ENCODE results near the gene ANXA6. TPM values are rescaled to one million over a fixed set of nuclear protein-coding genes. Genes with fewer than 3 reads are reported as not detected.

The ANXA6 gene
- total RNA-seq, 1 experiment from 2014 or later, result 331 TPM

DNA sequence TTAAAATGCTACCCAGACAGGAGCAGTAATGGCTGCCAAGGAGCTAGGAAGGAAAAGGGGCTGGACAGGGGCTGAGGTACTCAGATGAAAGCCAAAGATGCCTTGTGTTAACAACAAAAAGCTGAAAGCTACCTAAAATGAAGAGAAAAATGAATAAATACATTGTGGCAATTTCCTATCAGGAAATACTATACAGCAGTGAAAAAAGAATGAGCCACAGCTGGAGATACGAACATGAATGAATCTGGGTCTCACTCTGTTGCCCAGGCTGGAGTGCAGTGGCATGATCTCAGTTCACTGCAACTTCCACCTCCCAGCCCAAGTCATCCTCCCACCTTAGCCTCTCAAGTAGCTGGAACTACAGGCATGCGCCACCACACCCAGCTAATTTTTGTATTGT, 83.0 kb downstream of the ANXA6 start:
- no peaks in the 10 kb centered on the region for H3K27me3 ChIP-seq
- H3K9me3 ChIP-seq, result 0 out of 2 replicates have a peak, but pooled peaks cover 3% of the 10 kb centered on the region
- H3K4me3 ChIP-seq, result no peak overlapping the region
- peaks cover 29% of the 10 kb centered on the region for H3K36me3 ChIP-seq
- no peak for DNase-seq

GRCh38 chr5:151073280-151073679, 84.3 kb downstream of the ANXA6 start:
- H3K36me3 ChIP-seq, result peaks cover 26% of the 10 kb centered on the region
- no peak for DNase-seq

GRCh38 chr5:151072630-151073025, 85.0 kb downstream of the ANXA6 start:
- 0 out of 2 replicates have a peak, but pooled peaks cover 3% of the 10 kb centered on the region for H3K9me3 ChIP-seq
- H3K36me3 ChIP-seq, result peaks cover 26% of the 10 kb centered on the region
- no peak overlapping the region for H3K4me3 ChIP-seq
- H3K27me3 ChIP-seq, result no peaks in the 10 kb centered on the region
- no peak for DNase-seq

More at GRCh38 chr5:151073280-151073679, 84.3 kb downstream of the ANXA6 start:
- Histone ChIP-seq H3K27me3 (no peaks in the 10 kb centered on the region), H3K4me3 (no peak overlapping the region), H3K9me3 (0 out of 2 replicates have a peak, but pooled peaks cover 3% of the 10 kb centered on the region)

DNA sequence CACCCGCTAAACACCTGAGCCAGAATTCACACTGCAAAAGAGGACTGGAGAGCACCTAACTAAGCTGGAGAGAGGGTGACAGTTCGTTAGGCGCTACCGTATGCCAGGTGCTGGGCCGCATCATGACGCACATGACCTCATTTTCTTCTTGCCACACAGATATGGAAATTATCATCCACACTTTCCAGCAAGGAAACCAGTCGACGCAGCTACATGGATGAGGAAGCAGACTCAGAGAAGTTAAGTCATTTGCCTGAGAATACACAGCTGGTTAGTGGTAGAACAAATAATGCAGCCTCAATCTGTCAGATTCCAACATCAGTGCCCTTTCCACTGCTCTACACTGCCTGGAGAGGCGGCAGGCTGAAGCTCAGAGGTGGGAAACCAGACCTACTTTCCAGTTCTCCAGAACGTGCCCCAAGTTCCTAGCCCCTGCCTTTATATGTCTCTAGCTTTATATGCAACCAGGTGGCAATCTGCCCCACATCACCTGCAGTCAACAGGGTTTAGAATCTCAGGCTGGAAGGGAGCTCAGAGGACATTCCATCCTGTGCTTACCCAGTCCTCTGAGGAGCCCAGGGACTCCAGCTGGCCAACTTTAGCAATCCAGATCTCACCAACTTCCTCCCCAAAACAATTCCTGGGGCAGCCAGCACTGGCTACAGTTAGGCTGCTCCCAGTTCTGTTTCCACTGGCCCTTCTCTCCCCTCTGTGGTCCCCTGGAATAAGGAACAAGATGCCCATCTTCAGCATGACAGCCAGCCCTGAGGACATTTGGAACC, 85.5 kb downstream of the ANXA6 start:
- H3K4me3 ChIP-seq, result no peak overlapping the region
- peaks cover 26% of the 10 kb centered on the region for H3K36me3 ChIP-seq
- no peaks in the 10 kb centered on the region for H3K27me3 ChIP-seq
- H3K9me3 ChIP-seq, result 0 out of 2 replicates have a peak, but pooled peaks cover 3% of the 10 kb centered on the region
- DNase-seq, result no peak

- no peak for DNase-seq
- H3K4me3 ChIP-seq, result no peak overlapping the region
- H3K27me3 ChIP-seq, result no peaks in the 10 kb centered on the region
- H3K9me3 ChIP-seq, result 0 out of 2 replicates have a peak, but pooled peaks cover 3% of the 10 kb centered on the region
- peaks cover 27% of the 10 kb centered on the region for H3K36me3 ChIP-seq
Observed at GRCh38 chr5:151071021-151071420, 86.6 kb downstream of the ANXA6 start.

DNA sequence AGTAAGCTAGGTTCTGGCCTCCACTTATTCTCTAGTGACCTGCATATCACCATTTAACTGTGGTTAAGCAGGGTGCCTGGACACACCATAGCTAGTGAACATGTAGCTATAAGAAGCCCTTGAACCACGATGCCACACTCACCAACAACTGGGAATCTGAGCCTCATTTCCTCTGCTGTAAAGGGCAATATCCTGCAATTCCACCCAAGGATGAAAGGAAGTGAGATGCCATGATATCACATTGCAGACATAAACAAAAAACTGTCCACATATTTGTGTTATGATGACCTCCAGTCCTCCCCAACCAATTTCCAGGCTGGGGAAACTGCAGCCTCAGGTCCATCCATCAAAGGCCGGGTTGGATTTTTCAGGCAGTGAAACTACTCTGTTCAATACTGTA, 87.1 kb downstream of the ANXA6 start:
- Histone ChIP-seq H3K27me3 (no peaks in the 10 kb centered on the region), H3K4me3 (no peak overlapping the region), H3K36me3 (peaks cover 27% of the 10 kb centered on the region), H3K9me3 (0 out of 2 replicates have a peak, but pooled peaks cover 3% of the 10 kb centered on the region)
- DNase-seq, result no peak

GRCh38 chr5:151068433-151069197, 89.0 kb downstream of the ANXA6 start:
- DNase-seq, result peak; percentile 49

DNA sequence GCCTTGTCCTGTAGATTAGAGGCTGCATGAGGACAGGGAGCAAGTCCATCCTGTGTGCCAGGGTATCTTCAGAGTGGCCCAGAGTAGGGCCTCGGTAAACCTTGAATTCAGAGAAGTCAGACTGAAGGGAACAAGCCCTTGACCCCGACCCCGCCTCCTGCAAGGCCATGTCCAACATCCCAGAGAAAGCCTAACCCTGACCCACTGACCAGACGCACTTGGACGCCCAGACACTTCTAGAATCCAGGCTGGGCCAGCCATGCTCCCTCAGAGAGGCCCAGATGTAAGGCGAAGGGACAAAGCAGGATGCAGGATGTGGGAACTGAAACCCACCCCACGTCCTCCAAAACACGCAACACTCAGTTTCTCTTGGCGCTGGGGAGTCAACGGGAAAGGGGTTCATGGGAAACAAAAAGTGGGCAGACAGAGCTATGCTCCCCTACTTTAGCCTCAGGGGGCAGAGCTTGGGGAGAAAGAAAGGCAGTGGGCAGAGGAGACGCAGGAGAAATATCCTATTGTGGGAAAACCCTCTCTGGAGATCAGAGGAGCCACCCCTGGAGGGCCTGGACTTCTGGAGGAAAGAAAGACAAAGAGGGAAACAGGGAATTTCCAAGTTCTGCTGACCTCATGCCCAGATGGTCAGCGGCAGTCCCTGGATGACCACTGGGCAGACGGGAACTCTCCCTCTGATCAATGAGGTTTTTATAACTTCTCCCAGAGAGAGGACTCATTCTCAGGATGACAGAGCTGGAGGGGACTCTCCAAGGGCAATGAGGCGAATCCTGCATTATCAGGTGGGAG, 89.7 kb downstream of the ANXA6 start:
- no peak for DNase-seq
- Histone ChIP-seq H3K36me3 (peaks cover 38% of the 10 kb centered on the region), H3K27me3 (no peaks in the 10 kb centered on the region), H3K4me3 (no peak overlapping the region), H3K9me3 (no peaks in the 10 kb centered on the region)

More at GRCh38 chr5:151068433-151069197, 89.0 kb downstream of the ANXA6 start:
- Histone ChIP-seq H3K4me3 (no peak overlapping the region), H3K9me3 (no peaks in the 10 kb centered on the region), H3K27me3 (no peaks in the 10 kb centered on the region), H3K36me3 (peaks cover 36% of the 10 kb centered on the region)

GRCh38 chr5:151066920-151067319, 90.7 kb downstream of the ANXA6 start:
- H3K36me3 ChIP-seq, result peaks cover 47% of the 10 kb centered on the region
- no peak for DNase-seq
- no peaks in the 10 kb centered on the region for H3K27me3 ChIP-seq
- H3K9me3 ChIP-seq, result no peaks in the 10 kb centered on the region
- no peak overlapping the region for H3K4me3 ChIP-seq

DNA sequence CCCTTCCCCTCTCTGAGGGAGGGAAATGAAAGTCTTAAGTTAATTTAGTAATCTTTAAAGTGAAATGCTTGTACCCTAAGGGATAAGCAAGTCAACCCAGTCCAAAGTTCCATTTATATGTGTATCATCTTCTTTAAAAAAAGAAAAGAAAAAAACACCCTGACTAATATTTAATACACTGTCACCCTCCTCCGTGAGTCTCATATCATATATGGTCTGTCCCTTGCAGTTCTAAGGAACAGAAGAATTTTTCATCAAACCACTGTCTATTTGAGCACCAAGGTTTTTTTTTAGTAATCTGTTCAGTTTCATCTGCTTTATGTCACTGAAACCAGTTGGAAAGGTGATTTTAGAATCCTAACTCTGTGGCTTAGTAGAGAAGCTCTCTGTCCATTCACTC, 92.0 kb downstream of the ANXA6 start:
- Histone ChIP-seq H3K36me3 (peaks cover 57% of the 10 kb centered on the region), H3K27me3 (no peaks in the 10 kb centered on the region), H3K4me3 (no peak overlapping the region), H3K9me3 (no peaks in the 10 kb centered on the region)
- DNase-seq, result no peak

GRCh38 chr5:151064916-151065499, 92.6 kb downstream of the ANXA6 start:
- H3K4me3 ChIP-seq, result no peak overlapping the region
- no peaks in the 10 kb centered on the region for H3K27me3 ChIP-seq
- H3K36me3 ChIP-seq, result peaks cover 59% of the 10 kb centered on the region
- H3K9me3 ChIP-seq, result no peaks in the 10 kb centered on the region
- no peak for DNase-seq

- no peaks in the 10 kb centered on the region for H3K27me3 ChIP-seq
- peak; percentile 72 for DNase-seq
- H3K4me3 ChIP-seq, result no peak overlapping the region
- H3K9me3 ChIP-seq, result no peaks in the 10 kb centered on the region
- H3K36me3 ChIP-seq, result peaks cover 62% of the 10 kb centered on the region
Observed at GRCh38 chr5:151063142-151063989, 94.2 kb downstream of the ANXA6 start.

GRCh38 chr5:151062405-151063141, 95.0 kb downstream of the ANXA6 start:
- Histone ChIP-seq H3K27me3 (no peaks in the 10 kb centered on the region), H3K9me3 (no peaks in the 10 kb centered on the region), H3K4me3 (no peak overlapping the region), H3K36me3 (peaks cover 61% of the 10 kb centered on the region)
- DNase-seq, result no peak

- H3K4me3 ChIP-seq, result no peak overlapping the region
- no peaks in the 10 kb centered on the region for H3K9me3 ChIP-seq
- no peaks in the 10 kb centered on the region for H3K27me3 ChIP-seq
- peaks cover 73% of the 10 kb centered on the region for H3K36me3 ChIP-seq
- DNase-seq, result no peak
Observed at GRCh38 chr5:151060742-151061141, 96.8 kb downstream of the ANXA6 start.

GRCh38 chr5:151058891-151059489, 98.6 kb downstream of the ANXA6 start:
- H3K4me3 ChIP-seq, result no peak overlapping the region
- peaks cover 79% of the 10 kb centered on the region for H3K36me3 ChIP-seq
- H3K9me3 ChIP-seq, result no peaks in the 10 kb centered on the region
- DNase-seq, result no peak
- H3K27me3 ChIP-seq, result no peaks in the 10 kb centered on the region

Data from MG63 (cell line).